Smooth muscle cell (in vitro differentiated cells): Measurements from ENCODE around the gene C2orf81. TPM values are rescaled to one million over a fixed set of nuclear protein-coding genes. Genes with fewer than 3 reads are reported as not detected.

Source experiments
- DNase-seq: peaks from one replicate; lab custom pipeline; 2025; ENCODE audit not compliant: unreplicated experiment; lab: John Stamatoyannopoulos, UW
- H2AFZ ChIP-seq: fragments of 200-600 bp; sonication (generic); 2 replicates; pipeline ENCODE4 v1.6.0; 2016; ENCODE audit warnings: antibody characterized with exemption, low read depth, mild to moderate bottlenecking
- H3F3A ChIP-seq: fragments of 200-600 bp; sonication (generic); 2 replicates; pipeline ENCODE4 v1.6.0; 2017; ENCODE audit warnings: antibody characterized with exemption, low read depth
- H3K27ac ChIP-seq: fragments of 200-600 bp; sonication (generic); 2 replicates; pipeline ENCODE4 v1.5.1; 2016; ENCODE audit warnings: low read depth, mild to moderate bottlenecking
- H3K27me3 ChIP-seq: fragments of 200-600 bp; sonication (generic); 2 replicates; pipeline ENCODE4 v1.6.1; 2016; ENCODE audit warnings: low read depth, mild to moderate bottlenecking
- H3K36me3 ChIP-seq: fragments of 200-600 bp; sonication (generic); 2 replicates; pipeline ENCODE4 v1.5.1; 2016; ENCODE audit warnings: low read depth
- H3K4me1 ChIP-seq: fragments of 200-600 bp; sonication (generic); 2 replicates; pipeline ENCODE4 v1.5.1; 2016; ENCODE audit warnings: low read depth
- H3K4me2 ChIP-seq: fragments of 200-600 bp; sonication (generic); 2 replicates; pipeline ENCODE4 v1.6.0; 2016; ENCODE audit warnings: mild to moderate bottlenecking
- H3K4me3 ChIP-seq: fragments of 200-600 bp; sonication (generic); 2 replicates; pipeline ENCODE4 v1.5.1; 2016; ENCODE audit warnings: mild to moderate bottlenecking
- H3K79me2 ChIP-seq: fragments of 200-600 bp; sonication (generic); 2 replicates; pipeline ENCODE4 v1.6.0; 2016; ENCODE audit warnings: low read depth, mild to moderate bottlenecking
- H3K9ac ChIP-seq: fragments of 200-600 bp; sonication (generic); 2 replicates; pipeline ENCODE4 v1.6.0; 2016; ENCODE audit warnings: low read depth
- H3K9me3 ChIP-seq: fragments of 200-600 bp; sonication (generic); replicated peaks from 2 replicates; pipeline ENCODE4 v1.5.1; 2016; ENCODE audit warnings: low read depth
- H4K20me1 ChIP-seq: fragments of 200-600 bp; sonication (generic); 2 replicates; pipeline ENCODE4 v1.6.0; 2016; ENCODE audit warnings: low read depth
- CTCF ChIP-seq: fragments of 200-600 bp; sonication (generic); IDR thresholded peaks from 2 replicates; pipeline ENCODE4 v1.5.1; 2017; ENCODE audit warnings: borderline replicate concordance, mild to moderate bottlenecking, antibody characterized with exemption; ENCODE audit not compliant: insufficient read depth, poor library complexity, severe bottlenecking
- WGBS: methylation state at CpG from one replicate; pipeline ENCODE4 v1.1.7; 2016; ENCODE audit warnings: low lambda C conversion rate; 5-methylcytosine and 5-hydroxymethylcytosine counted together
- polyA plus RNA-seq: library from polyadenylated mRNA; unstranded; fragments of >200 nt; fragmentation: Nextera tagmentation; extraction: Ambion mirVana; gene quantifications from 2 replicates; pipeline ENCODE4 v1.2.1, GENCODE V29; 2016
- total RNA-seq: library from RNA; depleted of rRNA; stranded (reverse); fragments of >200 nt; gene quantifications from 2 replicates; pipeline ENCODE4 v1.2.3, GENCODE V29; 2014

Gene C2orf81
- total and polyA plus RNA-seq, 2 experiments from 2014 or later: 1.3 to 3.5 TPM

GRCh38 chr2:74383254-74383653 lies 38.2 kb downstream of the C2orf81 start:
- Histone ChIP-seq H3K4me1 (peaks cover 23% of the 10 kb centered on the region), H3K36me3 (no peaks in the 10 kb centered on the region), H3F3A (peaks cover 2% of the 10 kb centered on the region), H3K79me2 (peaks cover 96% of the 10 kb centered on the region), H3K27me3 (no peaks in the 10 kb centered on the region), H3K27ac (no peak overlapping the region), H4K20me1 (peaks cover 97% of the 10 kb centered on the region), H3K9me3 (no peaks in the 10 kb centered on the region), H3K4me3 (no peak overlapping the region), H3K4me2 (no peak overlapping the region), H2AFZ (no peak overlapping the region), H3K9ac (no peak overlapping the region)
- 94% methylated on average over 1 of the region's 1 CpG for WGBS
- no peak for DNase-seq
- TF ChIP-seq CTCF: no peak

GRCh38 chr2:74381751-74382150 lies 39.7 kb downstream of the C2orf81 start:
- no peaks in the 10 kb centered on the region for H3K9me3 ChIP-seq
- H3K27me3 ChIP-seq: no peaks in the 10 kb centered on the region
- WGBS: 96% methylated on average over 3 of the region's 3 CpGs
- H3F3A ChIP-seq: no peaks in the 10 kb centered on the region
- peaks cover 23% of the 10 kb centered on the region for H3K4me1 ChIP-seq
- no peaks in the 10 kb centered on the region for H3K36me3 ChIP-seq
- no peak overlapping the region for H3K27ac ChIP-seq
- DNase-seq: no peak
- no peak overlapping the region for H3K4me2 ChIP-seq
- no peak for TF ChIP-seq CTCF
- H3K4me3 ChIP-seq: no peak overlapping the region
- H3K79me2 ChIP-seq: peaks cover 95% of the 10 kb centered on the region
- H4K20me1 ChIP-seq: peaks cover 95% of the 10 kb centered on the region
- no peak overlapping the region for H2AFZ ChIP-seq
- H3K9ac ChIP-seq: no peak overlapping the region

- no peak for TF ChIP-seq CTCF
- 22% methylated on average over 14 of the region's 14 CpGs for whole genome bisulfite sequencing
- Histone ChIP-seq H3K4me2 (peak within 1 kb of the TSS; percentile 85), H4K20me1 (peaks cover 81% of the 10 kb centered on the region), H2AFZ (peak within 1 kb of the TSS; percentile 10), H3K79me2 (peaks cover 82% of the 10 kb centered on the region), H3K27me3 (no peaks in the 10 kb centered on the region), H3K4me1 (peaks cover 25% of the 10 kb centered on the region), H3K9ac (peak within 1 kb of the TSS; percentile 38), H3K27ac (peak within 1 kb of the TSS; percentile 77), H3K36me3 (no peaks in the 10 kb centered on the region), H3F3A (no peaks in the 10 kb centered on the region), H3K9me3 (no peaks in the 10 kb centered on the region), H3K4me3 (peak within 1 kb of the TSS; percentile 46)
- peak; percentile 32 for DNase-seq
Observed at GRCh38 chr2:74379851-74380789, 41.3 kb downstream of the C2orf81 start, which contains the start of gene DCTN1. DCTN1 (minus strand) TSS chr2:74380311; CDS start chr2:74380037, 274 bp downstream.
